Astrocyte of the spinal cord (primary cell): Measurements from ENCODE around the gene PLRG1.

ENCODE experiments used
- DNase-seq: peaks from one replicate; pipeline ENCODE4 v3.0.0; 2011; ENCODE audit warnings: low read depth, low spot score
- H3K4me3 ChIP-seq: 2 replicates; pipeline ENCODE4 v1.5.1; 2011; ENCODE audit warnings: low read depth, mild to moderate bottlenecking, low read length, moderate library complexity
- CTCF ChIP-seq: IDR thresholded peaks from 2 replicates; pipeline ENCODE4 v1.5.1; 2012; ENCODE audit warnings: low read depth, mild to moderate bottlenecking, low read length, inconsistent platforms
- in situ Hi-C: cut with HindIII; loops from 2 replicates; pipeline ENCODE4 v1.10.0; 2017; ENCODE audit warnings: low sequenced_read_pairs

The PLRG1 gene

GRCh38 chr4:154492288-154492687 is 57.9 kb downstream of the PLRG1 start:
- H3K4me3 ChIP-seq = no peak overlapping the region
- in situ Hi-C loops = no loop called here
- no peak for TF ChIP-seq CTCF
- DNase-seq = no peak

- in situ Hi-C loops = no loop called here
- DNase-seq = peak; percentile 31
- H3K4me3 ChIP-seq = peak within 1 kb of the TSS; percentile 13
- no peak for TF ChIP-seq CTCF
Observed at GRCh38 chr4:154491341-154492271, 58.6 kb downstream of the PLRG1 start, which contains the start of gene DCHS2. Gene DCHS2, minus strand, starts transcription at chr4:154491799. Its CDS starts 444 bp downstream, at chr4:154491355.

- DNase-seq = no peak
- no peak overlapping the region for H3K4me3 ChIP-seq
- TF ChIP-seq CTCF = no peak
- in situ Hi-C loops = no loop called here
Observed at GRCh38 chr4:154490583-154491340, 59.4 kb downstream of the PLRG1 start.

GRCh38 chr4:154490234-154490582 is 60.0 kb downstream of the PLRG1 start:
- no peak for TF ChIP-seq CTCF
- in situ Hi-C loops = no loop called here
- no peak for DNase-seq
- no peak overlapping the region for H3K4me3 ChIP-seq

GRCh38 chr4:154489558-154490233 is 60.5 kb downstream of the PLRG1 start:
- in situ Hi-C loops = no loop called here
- no peak for TF ChIP-seq CTCF
- no peak for DNase-seq
- H3K4me3 ChIP-seq = no peak overlapping the region

GRCh38 chr4:154487145-154487544 is 63.1 kb downstream of the PLRG1 start:
- no peak for TF ChIP-seq CTCF
- no peak overlapping the region for H3K4me3 ChIP-seq
- in situ Hi-C loops = no loop called here
- DNase-seq = no peak
